Measurements from ENCODE around the gene CLIC3.

DNA sequence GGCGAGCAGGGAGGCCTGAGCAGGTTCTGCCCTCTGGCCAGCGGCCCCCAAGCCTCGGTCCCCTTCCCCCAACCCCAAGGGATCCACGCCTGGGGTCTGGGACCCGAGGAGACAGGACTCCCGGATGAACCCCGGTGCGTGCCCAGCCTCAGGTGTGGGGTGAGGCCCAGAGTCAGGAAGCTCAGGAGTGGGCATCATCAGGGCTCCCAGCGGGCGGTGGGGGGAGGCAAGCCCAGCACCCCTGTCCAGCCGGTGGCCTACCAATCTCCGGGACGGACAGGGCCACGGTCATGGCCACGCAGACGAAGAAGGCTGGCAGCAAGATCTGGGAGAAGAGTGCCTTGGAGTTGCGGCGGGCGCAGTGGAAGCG is 17.2 kb upstream of the CLIC3 start:
- TF ChIP-seq, protein P1, sequence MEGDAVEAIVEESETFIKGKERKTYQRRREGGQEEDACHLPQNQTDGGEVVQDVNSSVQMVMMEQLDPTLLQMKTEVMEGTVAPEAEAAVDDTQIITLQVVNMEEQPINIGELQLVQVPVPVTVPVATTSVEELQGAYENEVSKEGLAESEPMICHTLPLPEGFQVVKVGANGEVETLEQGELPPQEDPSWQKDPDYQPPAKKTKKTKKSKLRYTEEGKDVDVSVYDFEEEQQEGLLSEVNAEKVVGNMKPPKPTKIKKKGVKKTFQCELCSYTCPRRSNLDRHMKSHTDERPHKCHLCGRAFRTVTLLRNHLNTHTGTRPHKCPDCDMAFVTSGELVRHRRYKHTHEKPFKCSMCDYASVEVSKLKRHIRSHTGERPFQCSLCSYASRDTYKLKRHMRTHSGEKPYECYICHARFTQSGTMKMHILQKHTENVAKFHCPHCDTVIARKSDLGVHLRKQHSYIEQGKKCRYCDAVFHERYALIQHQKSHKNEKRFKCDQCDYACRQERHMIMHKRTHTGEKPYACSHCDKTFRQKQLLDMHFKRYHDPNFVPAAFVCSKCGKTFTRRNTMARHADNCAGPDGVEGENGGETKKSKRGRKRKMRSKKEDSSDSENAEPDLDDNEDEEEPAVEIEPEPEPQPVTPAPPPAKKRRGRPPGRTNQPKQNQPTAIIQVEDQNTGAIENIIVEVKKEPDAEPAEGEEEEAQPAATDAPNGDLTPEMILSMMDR (IDR thresholded peaks at IDR 0.05; ENCODE audit: low read length), result no peak
- no peak for TF ChIP-seq EZH2phosphoT487 (IDR thresholded peaks at IDR 0.05; ENCODE audit: low read length)
